SK-N-MC (cell line): ENCODE data around the gene MIA.

ENCODE experiments used
- EZH2 ChIP-seq: fragments of 200-600 bp; sonication (generic); IDR thresholded peaks from one replicate; pipeline ENCODE4 v1.6.1; 2017; ENCODE audit warnings: antibody characterized with exemption
- FOXP2 ChIP-seq: optimal IDR thresholded peaks from 2 replicates; pipeline ENCODE3; 2011; ENCODE audit warnings: mild to moderate bottlenecking, moderate library complexity; ENCODE audit not compliant: insufficient read depth; ENCODE audit errors: extremely low read length, control extremely low read depth
- POLR2AphosphoS5 ChIP-seq: IDR thresholded peaks from 2 replicates; pipeline ENCODE4 v1.6.1; 2012; ENCODE audit warnings: mild to moderate bottlenecking, low read depth, low read length, borderline replicate concordance

GRCh38 chr19:40754611-40755247 lies 20.6 kb upstream of the MIA start:
- TF ChIP-seq EZH2: no peak
- no peak for TF ChIP-seq POLR2AphosphoS5
- no peak for TF ChIP-seq FOXP2
